Transverse colon (tissue), 4 donors: ENCODE data around the gene TMEM134. TPM values are rescaled to one million over a fixed set of nuclear protein-coding genes. Genes with fewer than 3 reads are reported as not detected.

Experiments
- DNase-seq: peaks from one replicate; pipeline ENCODE4 v3.0.0-alpha.2; 2019
- H3K27ac ChIP-seq, 4 donors: fragments of 200-600 bp; sonication (generic); 2 replicates each; pipeline ENCODE4 v1.5.1; 2016 to 2018; ENCODE audit warnings: inconsistent platforms in 4 of 4
- H3K27me3 ChIP-seq: fragments of 200-600 bp; sonication (generic); 2 replicates; pipeline ENCODE4 v1.5.1; 2017; ENCODE audit warnings: inconsistent platforms
- H3K36me3 ChIP-seq, 4 donors: fragments of 200-600 bp; sonication (generic); 2 replicates each; pipeline ENCODE4 v1.5.1; 2017 to 2019; ENCODE audit warnings: inconsistent platforms in 4 of 4
- H3K4me1 ChIP-seq, 4 donors: fragments of 200-600 bp; sonication (generic); 2 replicates each; pipeline ENCODE4 v1.5.1; 2017 to 2020; ENCODE audit warnings: inconsistent platforms in 4 of 4
- H3K4me3 ChIP-seq, 4 donors: fragments of 200-600 bp; sonication (generic); 1 replicate in 1 of 4; 2 replicates in 3 of 4; pipeline versions ENCODE4 v1.5.1 to v1.6.1; 2017 to 2019; ENCODE audit warnings: inconsistent platforms in 4 of 4
- H3K9me3 ChIP-seq, 2 donors: fragments of 200-600 bp; sonication (generic); 2 replicates each; pipeline ENCODE4 v1.5.1; 2017 to 2019; ENCODE audit warnings: inconsistent platforms in 2 of 2
- CTCF ChIP-seq, 5 experiments: fragments of 200-600 bp in 3 of 5; fragments of 450-650 bp in 2 of 5; sonication (generic) in 3 of 5; IDR thresholded peaks; 1 replicate in 2 of 5; 2 replicates in 3 of 5; pipeline ENCODE4 v1.5.1; 2016 to 2017; ENCODE audit warnings: antibody characterized with exemption in 5 of 5, inconsistent platforms in 3 of 5, mild to moderate bottlenecking in 2 of 5, moderate library complexity in 1 of 5
- EP300 ChIP-seq: sonication (generic); formaldehyde crosslinking; IDR thresholded peaks from one replicate; pipeline ENCODE4 v1.6.1; 2017; ENCODE audit warnings: antibody characterized with exemption, low read depth
- POLR2A ChIP-seq: fragments of 450-650 bp; IDR thresholded peaks from one replicate; pipeline ENCODE4 v1.6.1; 2016; ENCODE audit warnings: antibody characterized with exemption, mild to moderate bottlenecking, moderate library complexity
- POLR2AphosphoS5 ChIP-seq, 3 donors: sonication (generic); formaldehyde crosslinking; IDR thresholded peaks; one replicate each; pipeline ENCODE4 v1.6.1; 2016; ENCODE audit warnings: antibody characterized with exemption in 3 of 3
- WGBS, 2 donors: methylation state at CpG; one replicate each; pipeline ENCODE4 v1.1.5; 2018; ENCODE audit warnings: low coverage in 1 of 2; 5-methylcytosine and 5-hydroxymethylcytosine counted together
- in situ Hi-C, 4 donors: fragments of 200-750 bp; cut with MboI; loops; one replicate each; pipeline versions ENCODE4 v1.15.0 to v1.15.1; 2017; ENCODE audit warnings: low sequenced_read_pairs in 3 of 4, low pct_ligation_motif_present in 1 of 4, low pct_unique_long_range_greater_than_20kb in 1 of 4
- intact Hi-C: fragments of 100-400 bp; cut with DNase I; formaldehyde crosslinking; loops from one replicate; pipeline ENCODE4 v1.15.1; 2023; ENCODE audit warnings: low total_unique reads
- total RNA-seq, 4 donors: library from RNA; depleted of rRNA; stranded (reverse); fragments of >200 nt; gene quantifications; one replicate each; pipeline ENCODE4 v1.1.0, GENCODE V29; 2016

TMEM134 gene
- total RNA-seq, 4 donors from 2014 or later, result 107 to 347 (median 115) TPM

GRCh38 chr11:67415501-67416304, 53.3 kb downstream of the TMEM134 start, which contains the start of gene CARNS1:
TSS of gene CARNS1 (plus strand) at chr11:67415678. CDS start at chr11:67416200, 522 bp downstream.
- peak within 1 kb of the TSS in 2 of 4 donors; percentile 29 to 40 for H3K4me3 ChIP-seq
- no peaks in the 10 kb centered on the region for H3K36me3 ChIP-seq
- intact Hi-C loops, result no loop called here
- no peaks in the 10 kb centered on the region for H3K9me3 ChIP-seq
- in situ Hi-C loops, result no loop called here
- TF ChIP-seq EP300 (no peak), CTCF (IDR thresholded peaks at IDR 0.05) (no peak), POLR2A (no peak), POLR2AphosphoS5 (IDR thresholded peaks at IDR 0.05) (no peak)
- 12% methylated on average over 22 of the region's 67 CpGs; no CpG with 5 or more reads in 1 of the 2 donors for WGBS, 2 donors
- H3K4me1 ChIP-seq, result peaks cover 10 to 37% (median 24%) of the 10 kb centered on the region in 4 donors
- H3K27ac ChIP-seq, result peak within 1 kb of the TSS in 3 of 4 donors; percentile 9 to 39 (median 36)
- H3K27me3 ChIP-seq, result peaks cover 32% of the 10 kb centered on the region
- DNase-seq, result no peak

- no peak for TF ChIP-seq EP300
- no peak for TF ChIP-seq POLR2AphosphoS5 (IDR thresholded peaks at IDR 0.05)
- no peak for TF ChIP-seq POLR2A
- no peak for TF ChIP-seq CTCF (IDR thresholded peaks at IDR 0.05)
- no peak for DNase-seq
- H3K9me3 ChIP-seq, result no peaks in the 10 kb centered on the region
- H3K4me1 ChIP-seq, result peaks cover 0 to 29% (median 20%) of the 10 kb centered on the region in 4 donors
- peaks cover 38% of the 10 kb centered on the region for H3K27me3 ChIP-seq
- no peak overlapping the region for H3K4me3 ChIP-seq
- in situ Hi-C loops, result no loop called here
- WGBS, 2 donors, result 60 to 67% methylated on average over 1 to 2 of the region's 2 CpGs
- H3K27ac ChIP-seq, result no peak overlapping the region
- intact Hi-C loops, result no loop called here
- no peaks in the 10 kb centered on the region for H3K36me3 ChIP-seq
These were observed 55.7 kb downstream of the TMEM134 start for GRCh38 chr11:67413266-67413849.

GRCh38 chr11:67412495-67413179, 56.4 kb downstream of the TMEM134 start:
- WGBS, 2 donors, result 65 to 100% methylated on average over 1 to 9 of the region's 9 CpGs
- peaks cover 0 to 30% (median 21%) of the 10 kb centered on the region in 4 donors for H3K4me1 ChIP-seq
- peaks cover 38% of the 10 kb centered on the region for H3K27me3 ChIP-seq
- no peaks in the 10 kb centered on the region for H3K36me3 ChIP-seq
- no peaks in the 10 kb centered on the region for H3K9me3 ChIP-seq
- intact Hi-C loops (no loop called here), in situ Hi-C loops (no loop called here)
- no peak overlapping the region for H3K27ac ChIP-seq
- no peak for TF ChIP-seq POLR2AphosphoS5 (IDR thresholded peaks at IDR 0.05)
- no peak for TF ChIP-seq CTCF (IDR thresholded peaks at IDR 0.05)
- TF ChIP-seq POLR2A, result no peak
- TF ChIP-seq EP300, result no peak
- no peak for DNase-seq
- H3K4me3 ChIP-seq, result no peak overlapping the region

- in situ Hi-C loops, result no loop called here
- H3K27me3 ChIP-seq, result peaks cover 38% of the 10 kb centered on the region
- intact Hi-C loops, result no loop called here
- H3K9me3 ChIP-seq, result no peaks in the 10 kb centered on the region
- TF ChIP-seq POLR2A (no peak), POLR2AphosphoS5 (IDR thresholded peaks at IDR 0.05) (no peak), CTCF (IDR thresholded peaks at IDR 0.05) (no peak), EP300 (no peak)
- 70% methylated on average over 7 of the region's 7 CpGs; no CpG with 5 or more reads in 1 of the 2 donors for WGBS, 2 donors
- no peak for DNase-seq
- H3K4me1 ChIP-seq, result peaks cover 0 to 30% (median 20%) of the 10 kb centered on the region in 4 donors
- H3K36me3 ChIP-seq, result no peaks in the 10 kb centered on the region
- H3K4me3 ChIP-seq, result no peak overlapping the region
- H3K27ac ChIP-seq, result no peak overlapping the region
These were observed 57.3 kb downstream of the TMEM134 start for GRCh38 chr11:67411785-67412152.
